Stimulated activated naive CD8-positive, alpha-beta T cell treated with anti-CD3 and anti-CD28 coated beads, Interleukin-15, Interleukin-2, amounts not matched to agents 100 ng/mL and 50 ng/mL, for 24 hours (primary cell): ENCODE measurements around the gene HDAC7.

Source experiments
- H3K27ac Mint-ChIP-seq: one replicate; pipeline ENCODE4 v1.8.0; 2021; ENCODE audit warnings: mild to moderate bottlenecking, mixed read lengths
- H3K27me3 Mint-ChIP-seq: one replicate; pipeline ENCODE4 v1.8.0; 2021; ENCODE audit warnings: mixed read lengths
- H3K36me3 Mint-ChIP-seq: one replicate; pipeline ENCODE4 v1.8.0; 2021; ENCODE audit warnings: low read depth, mixed read lengths
- H3K4me1 Mint-ChIP-seq: one replicate; pipeline ENCODE4 v1.8.0; 2021; ENCODE audit warnings: low read depth, mixed read lengths
- H3K4me3 Mint-ChIP-seq: one replicate; pipeline ENCODE4 v1.8.0; 2021; ENCODE audit warnings: mild to moderate bottlenecking, mixed read lengths
- H3K9me3 Mint-ChIP-seq: one replicate; pipeline ENCODE4 v1.8.0; 2021; ENCODE audit warnings: mixed read lengths

The HDAC7 gene

GRCh38 chr12:47744778-47745436, 74.8 kb downstream of the HDAC7 start:
- Mint-ChIP-seq H3K4me1 (peaks cover 23% of the 10 kb centered on the region), H3K27ac (no peak overlapping the region), H3K4me3 (no peak overlapping the region), H3K36me3 (no peaks in the 10 kb centered on the region), H3K27me3 (no peaks in the 10 kb centered on the region), H3K9me3 (no peaks in the 10 kb centered on the region)

- Mint-ChIP-seq H3K4me1 (peaks cover 28% of the 10 kb centered on the region), H3K27ac (no peak overlapping the region), H3K9me3 (no peaks in the 10 kb centered on the region), H3K4me3 (no peak overlapping the region), H3K27me3 (no peaks in the 10 kb centered on the region), H3K36me3 (no peaks in the 10 kb centered on the region)
These were observed 75.6 kb downstream of the HDAC7 start for GRCh38 chr12:47744005-47744651.

GRCh38 chr12:47743311-47743860, 76.3 kb downstream of the HDAC7 start:
- H3K4me3 Mint-ChIP-seq, result no peak overlapping the region
- H3K27ac Mint-ChIP-seq, result no peak overlapping the region
- H3K4me1 Mint-ChIP-seq, result peaks cover 28% of the 10 kb centered on the region
- H3K9me3 Mint-ChIP-seq, result no peaks in the 10 kb centered on the region
- H3K36me3 Mint-ChIP-seq, result no peaks in the 10 kb centered on the region
- no peaks in the 10 kb centered on the region for H3K27me3 Mint-ChIP-seq

GRCh38 chr12:47742253-47742825, 77.4 kb downstream of the HDAC7 start:
- Mint-ChIP-seq H3K4me3 (no peak overlapping the region), H3K27me3 (no peaks in the 10 kb centered on the region), H3K27ac (no peak overlapping the region), H3K4me1 (peaks cover 28% of the 10 kb centered on the region), H3K9me3 (no peaks in the 10 kb centered on the region), H3K36me3 (no peaks in the 10 kb centered on the region)

- H3K9me3 Mint-ChIP-seq, result no peaks in the 10 kb centered on the region
- H3K27ac Mint-ChIP-seq, result no peak overlapping the region
- no peak overlapping the region for H3K4me3 Mint-ChIP-seq
- no peaks in the 10 kb centered on the region for H3K36me3 Mint-ChIP-seq
- peaks cover 28% of the 10 kb centered on the region for H3K4me1 Mint-ChIP-seq
- no peaks in the 10 kb centered on the region for H3K27me3 Mint-ChIP-seq
These were observed 78.4 kb downstream of the HDAC7 start for GRCh38 chr12:47741340-47741703.

- H3K27me3 Mint-ChIP-seq, result no peaks in the 10 kb centered on the region
- no peaks in the 10 kb centered on the region for H3K9me3 Mint-ChIP-seq
- H3K27ac Mint-ChIP-seq, result no peak overlapping the region
- H3K36me3 Mint-ChIP-seq, result no peaks in the 10 kb centered on the region
- peaks cover 28% of the 10 kb centered on the region for H3K4me1 Mint-ChIP-seq
- H3K4me3 Mint-ChIP-seq, result no peak overlapping the region
These were observed 78.9 kb downstream of the HDAC7 start for GRCh38 chr12:47740606-47741339.

GRCh38 chr12:47739979-47740378, 79.7 kb downstream of the HDAC7 start:
- Mint-ChIP-seq H3K9me3 (no peaks in the 10 kb centered on the region), H3K36me3 (no peaks in the 10 kb centered on the region), H3K4me3 (no peak overlapping the region), H3K27me3 (no peaks in the 10 kb centered on the region), H3K4me1 (peaks cover 28% of the 10 kb centered on the region), H3K27ac (no peak overlapping the region)

- Mint-ChIP-seq H3K27me3 (no peaks in the 10 kb centered on the region), H3K27ac (no peak overlapping the region), H3K9me3 (no peaks in the 10 kb centered on the region), H3K36me3 (no peaks in the 10 kb centered on the region), H3K4me3 (no peak overlapping the region), H3K4me1 (peaks cover 28% of the 10 kb centered on the region)
These were observed 80.4 kb downstream of the HDAC7 start for GRCh38 chr12:47739297-47739696.

- no peak overlapping the region for H3K4me3 Mint-ChIP-seq
- H3K36me3 Mint-ChIP-seq, result no peaks in the 10 kb centered on the region
- no peaks in the 10 kb centered on the region for H3K9me3 Mint-ChIP-seq
- peaks cover 28% of the 10 kb centered on the region for H3K4me1 Mint-ChIP-seq
- H3K27ac Mint-ChIP-seq, result no peak overlapping the region
- no peaks in the 10 kb centered on the region for H3K27me3 Mint-ChIP-seq
These were observed 81.6 kb downstream of the HDAC7 start for GRCh38 chr12:47737936-47738594.

GRCh38 chr12:47736877-47737676, 82.6 kb downstream of the HDAC7 start:
- Mint-ChIP-seq H3K27ac (no peak overlapping the region), H3K4me1 (peaks cover 24% of the 10 kb centered on the region), H3K27me3 (no peaks in the 10 kb centered on the region), H3K9me3 (no peaks in the 10 kb centered on the region), H3K4me3 (no peak overlapping the region), H3K36me3 (no peaks in the 10 kb centered on the region)

GRCh38 chr12:47736216-47736615, 83.5 kb downstream of the HDAC7 start:
- Mint-ChIP-seq H3K4me3 (no peak overlapping the region), H3K9me3 (no peaks in the 10 kb centered on the region), H3K4me1 (peaks cover 15% of the 10 kb centered on the region), H3K36me3 (no peaks in the 10 kb centered on the region), H3K27me3 (no peaks in the 10 kb centered on the region), H3K27ac (no peak overlapping the region)

GRCh38 chr12:47735649-47736048, 84.1 kb downstream of the HDAC7 start:
- Mint-ChIP-seq H3K9me3 (no peaks in the 10 kb centered on the region), H3K4me1 (peaks cover 10% of the 10 kb centered on the region), H3K27me3 (no peaks in the 10 kb centered on the region), H3K27ac (no peak overlapping the region), H3K36me3 (no peaks in the 10 kb centered on the region), H3K4me3 (no peak overlapping the region)

GRCh38 chr12:47734725-47735480, 84.8 kb downstream of the HDAC7 start:
- Mint-ChIP-seq H3K4me3 (no peak overlapping the region), H3K9me3 (no peaks in the 10 kb centered on the region), H3K27ac (no peak overlapping the region), H3K27me3 (no peaks in the 10 kb centered on the region), H3K4me1 (peaks cover 6% of the 10 kb centered on the region), H3K36me3 (no peaks in the 10 kb centered on the region)
